ENCODE results near the gene ROBO2.
A peak's percentile ranks its signal among the peaks of the same experiment; 100 is the strongest.

ROBO2 gene

GRCh38 chr3:77571971-77572715, 532.2 kb downstream of the ROBO2 start:
- DNase-seq (ENCODE audit: low read depth) = no peak

GRCh38 chr3:77577264-77577663, 537.4 kb downstream of the ROBO2 start:
- no peak for DNase-seq (ENCODE audit: low read depth)

GRCh38 chr3:77586216-77586615, 546.3 kb downstream of the ROBO2 start:
- no peak for DNase-seq (ENCODE audit: low read depth)

GRCh38 chr3:77588863-77589262, 549.0 kb downstream of the ROBO2 start:
- DNase-seq (ENCODE audit: low read depth) = no peak

- no peak for DNase-seq (ENCODE audit: low read depth)
These were observed 550.3 kb downstream of the ROBO2 start for GRCh38 chr3:77590191-77590590.

- DNase-seq (ENCODE audit: low read depth) = no peak
These were observed 555.5 kb downstream of the ROBO2 start for GRCh38 chr3:77595371-77595870.

- no peak for DNase-seq (ENCODE audit: low read depth)
These were observed 560.0 kb downstream of the ROBO2 start for GRCh38 chr3:77599948-77600347.

- no peak for DNase-seq (ENCODE audit: low read depth)
These were observed 562.0 kb downstream of the ROBO2 start for GRCh38 chr3:77601823-77602415.

GRCh38 chr3:77602722-77603121, 562.8 kb downstream of the ROBO2 start:
- no peak for DNase-seq (ENCODE audit: low read depth)

- no peak for DNase-seq (ENCODE audit: low read depth)
These were observed 565.4 kb downstream of the ROBO2 start for GRCh38 chr3:77605308-77605707.

GRCh38 chr3:77605865-77606264, 566.0 kb downstream of the ROBO2 start:
- no peak for DNase-seq (ENCODE audit: low read depth)

- no peak for DNase-seq (ENCODE audit: low read depth)
These were observed 566.5 kb downstream of the ROBO2 start for GRCh38 chr3:77606372-77606771.

GRCh38 chr3:77618686-77619085, 578.8 kb downstream of the ROBO2 start:
- DNase-seq (ENCODE audit: low read depth) = peak; percentile 78

- peak; percentile 83 for DNase-seq (ENCODE audit: low read depth)
These were observed 580.1 kb downstream of the ROBO2 start for GRCh38 chr3:77620009-77620408.

GRCh38 chr3:77623500-77623899, 583.6 kb downstream of the ROBO2 start:
- no peak for DNase-seq (ENCODE audit: low read depth)

GRCh38 chr3:77626157-77626556, 586.3 kb downstream of the ROBO2 start:
- no peak for DNase-seq (ENCODE audit: low read depth)

GRCh38 chr3:77648214-77648613, 608.3 kb downstream of the ROBO2 start:
- no peak for DNase-seq (ENCODE audit: low read depth)

- no peak for DNase-seq (ENCODE audit: low read depth)
These were observed 608.8 kb downstream of the ROBO2 start for GRCh38 chr3:77648664-77649063.

- no peak for DNase-seq (ENCODE audit: low read depth)
These were observed 612.7 kb downstream of the ROBO2 start for GRCh38 chr3:77652624-77653023.

GRCh38 chr3:77655396-77655795, 615.5 kb downstream of the ROBO2 start:
- DNase-seq (ENCODE audit: low read depth) = peak; percentile 32

GRCh38 chr3:77660718-77661117, 620.8 kb downstream of the ROBO2 start:
- no peak for DNase-seq (ENCODE audit: low read depth)

GRCh38 chr3:77667901-77668300, 628.0 kb downstream of the ROBO2 start:
- DNase-seq (ENCODE audit: low read depth) = no peak

- DNase-seq (ENCODE audit: low read depth) = no peak
These were observed 628.5 kb downstream of the ROBO2 start for GRCh38 chr3:77668376-77668775.

GRCh38 chr3:77672016-77672415, 632.1 kb downstream of the ROBO2 start:
- DNase-seq (ENCODE audit: low read depth) = no peak

Measured in fibroblast of gingiva (primary cell).